ENCODE results near the gene MEGF11.
A peak's percentile ranks its signal among the peaks of the same experiment; 100 is the strongest.

The MEGF11 gene

DNA sequence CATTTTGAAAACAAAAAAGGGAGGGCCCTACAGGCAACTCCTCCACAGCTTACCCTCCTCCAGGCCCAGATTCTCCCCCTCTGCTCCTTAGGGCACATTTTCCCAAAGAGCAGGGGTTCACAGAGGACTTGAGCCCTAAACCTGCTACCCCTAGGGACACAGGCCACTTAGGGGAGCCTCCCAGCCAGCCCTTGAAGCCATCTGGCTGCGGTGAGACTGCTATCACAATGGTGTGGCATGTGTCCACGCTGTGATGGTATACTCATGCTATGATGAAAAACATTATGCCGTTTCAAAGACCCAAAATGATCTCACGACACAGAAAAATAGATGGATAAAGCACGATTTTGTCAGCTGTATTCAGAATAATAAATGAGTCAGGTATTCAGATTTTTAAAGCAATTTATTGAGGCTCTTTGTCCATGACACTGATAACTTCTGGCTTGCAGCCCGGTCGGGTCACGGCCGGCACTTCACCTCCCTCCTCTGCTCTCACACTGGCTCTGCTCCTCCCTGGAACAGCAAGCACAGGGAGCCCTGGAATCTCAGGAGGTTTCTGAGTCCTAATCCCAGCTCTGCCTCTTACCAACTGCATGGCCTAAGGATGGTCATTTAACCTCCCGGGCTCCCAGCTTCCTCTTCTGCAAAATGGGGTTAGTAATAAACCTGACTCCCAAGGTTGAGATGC, 115.3 kb downstream of the MEGF11 start:
- DNase-seq, result no peak

GRCh38 chr15:66136948-66137347, 116.6 kb downstream of the MEGF11 start:
- DNase-seq, result no peak

- no peak for DNase-seq
Observed at GRCh38 chr15:66135664-66136063, 117.9 kb downstream of the MEGF11 start.

DNA sequence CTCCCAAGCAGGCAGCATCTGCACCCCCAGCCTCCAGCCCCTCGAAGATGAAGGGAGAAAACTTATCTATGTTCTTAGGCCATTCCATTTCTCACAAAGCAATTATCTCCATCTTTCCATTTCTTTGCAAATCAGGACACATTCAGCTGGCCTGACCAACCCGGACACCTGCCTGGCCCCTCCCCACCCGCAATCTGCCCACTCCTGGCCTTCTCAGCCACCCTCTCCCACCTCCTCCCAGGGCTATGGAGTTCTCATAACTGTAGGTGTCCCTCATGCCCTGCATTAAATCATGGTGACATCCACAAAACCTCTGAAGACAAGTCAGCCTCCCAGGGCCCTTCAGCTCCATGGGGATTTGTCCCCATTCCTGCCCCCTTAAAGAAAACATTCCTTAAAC, 119.3 kb downstream of the MEGF11 start:
- no peak for DNase-seq

GRCh38 chr15:66133247-66133885, 120.2 kb downstream of the MEGF11 start:
- no peak for DNase-seq

DNA sequence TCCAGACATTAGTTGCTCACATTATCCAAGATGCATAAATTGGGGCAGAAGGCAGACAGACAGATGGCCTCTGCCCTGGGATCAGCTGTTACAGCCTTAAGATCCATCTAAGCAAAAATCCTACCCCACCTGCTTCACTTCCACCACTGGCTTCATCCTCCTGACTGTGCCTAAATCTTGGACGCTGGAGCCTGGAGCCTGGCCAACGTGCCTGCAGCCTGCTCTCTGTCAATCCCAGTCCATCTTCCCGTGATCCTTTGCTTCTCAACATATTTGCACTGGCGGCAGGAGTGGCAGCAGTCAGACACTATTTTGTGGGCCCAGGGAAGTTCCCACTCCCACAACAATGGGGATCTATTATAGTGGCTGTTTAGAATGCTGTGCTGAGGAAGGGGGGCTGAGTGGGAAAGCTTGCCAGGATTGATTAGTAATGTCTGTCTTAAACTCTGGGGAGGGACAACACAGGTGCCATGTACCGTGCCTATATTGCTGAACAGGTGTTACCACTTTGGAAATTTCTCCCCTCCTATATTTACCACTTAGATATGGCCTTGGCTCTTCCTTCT, 121.2 kb downstream of the MEGF11 start:
- no peak for DNase-seq

DNA sequence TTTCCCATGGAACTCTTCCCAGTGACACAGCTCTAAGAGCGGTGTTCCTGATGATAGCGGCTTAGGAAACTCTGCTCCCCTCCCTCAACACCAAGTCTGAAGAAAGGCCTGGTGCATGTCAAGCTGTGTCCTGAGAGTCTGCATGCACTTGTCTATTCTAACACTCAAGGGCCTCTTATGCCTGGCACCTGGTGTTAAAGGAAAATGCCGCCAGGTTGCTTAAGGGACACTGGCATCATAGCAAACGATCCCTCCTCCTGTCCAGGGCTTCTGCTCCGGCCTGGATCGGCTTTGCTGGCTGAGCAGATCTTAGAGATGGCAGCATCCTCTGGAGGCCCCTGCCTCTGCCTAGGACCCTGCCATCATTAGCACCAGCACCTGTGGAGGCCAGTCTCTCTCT, 121.7 kb downstream of the MEGF11 start:
- DNase-seq, result no peak

DNA sequence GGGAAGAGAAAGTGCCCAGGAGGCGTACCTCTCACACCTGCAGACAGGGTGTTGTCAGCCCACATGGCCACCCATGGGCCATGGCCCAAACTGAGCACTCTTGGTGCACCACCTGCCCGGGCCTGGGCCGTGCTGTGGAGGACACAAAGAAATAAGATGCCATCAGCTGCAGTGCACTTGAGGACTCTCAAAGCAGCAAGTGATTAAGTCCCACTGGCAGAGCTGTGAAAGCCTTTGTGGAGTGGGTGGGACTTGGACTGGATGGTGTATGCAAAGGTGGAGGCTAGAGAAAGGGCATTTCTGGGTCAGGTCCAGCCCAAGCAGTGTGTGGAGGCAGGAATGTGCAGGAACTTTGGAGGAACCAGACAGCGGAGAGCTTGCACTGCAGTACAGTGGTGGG, 122.3 kb downstream of the MEGF11 start:
- DNase-seq, result no peak

DNA sequence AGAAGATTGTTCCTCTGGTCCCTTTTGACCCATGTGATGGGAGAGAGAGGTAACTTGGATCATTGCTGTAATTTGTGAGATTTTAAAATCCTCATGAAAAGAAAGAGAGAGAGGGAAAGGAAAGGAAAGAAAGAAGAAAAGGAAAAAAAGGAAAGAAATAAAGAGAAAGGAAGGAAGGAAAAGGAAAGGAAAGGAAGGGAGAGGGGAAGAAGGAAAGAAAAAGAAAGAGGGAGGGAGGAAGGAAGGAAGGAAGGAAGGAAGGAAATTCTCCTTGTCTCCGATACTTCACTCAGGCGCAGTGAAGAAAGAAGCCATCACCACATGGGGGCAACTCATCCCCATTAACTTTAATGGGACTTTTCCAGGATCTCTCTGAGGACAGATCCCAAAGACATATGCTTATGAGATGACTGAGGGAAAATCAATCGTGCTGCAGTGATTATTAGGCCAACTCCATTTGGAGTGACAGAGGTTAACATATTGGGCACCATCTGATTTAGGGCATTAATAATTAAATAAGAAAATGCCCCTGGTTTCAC, 123.0 kb downstream of the MEGF11 start:
- no peak for DNase-seq

- DNase-seq, result no peak
Observed at GRCh38 chr15:66129586-66129985, 124.0 kb downstream of the MEGF11 start.

DNA sequence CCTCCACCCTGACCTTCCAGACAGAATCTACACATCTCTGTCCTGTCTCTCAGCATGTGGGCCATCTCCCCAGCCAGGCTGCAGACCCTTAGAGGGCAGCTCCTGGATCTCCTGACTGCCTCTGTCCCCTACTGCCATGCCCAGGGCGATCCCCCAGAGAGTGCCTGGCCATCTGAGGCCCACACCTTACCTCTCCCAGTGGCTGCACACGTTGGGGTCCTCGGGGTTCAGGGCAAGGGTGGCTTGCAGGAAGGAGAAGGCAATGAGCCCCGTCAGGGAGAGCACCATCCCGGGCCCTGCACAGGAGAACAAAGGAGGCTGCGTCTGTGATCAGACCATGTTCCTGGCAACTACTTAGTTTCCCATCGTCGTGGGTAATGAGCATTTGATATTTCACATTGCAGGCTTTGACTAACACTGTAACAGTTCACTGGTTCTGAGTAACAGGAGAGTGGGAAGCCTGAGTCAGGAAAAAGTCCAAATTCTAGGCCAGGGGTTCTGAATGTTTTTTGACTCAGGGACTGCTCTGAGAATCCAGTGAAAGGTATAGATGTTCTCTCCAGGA, 125.4 kb downstream of the MEGF11 start:
- DNase-seq, result no peak

- DNase-seq, result no peak
Observed at GRCh38 chr15:66126456-66126855, 127.1 kb downstream of the MEGF11 start.

- DNase-seq, result no peak
Observed at GRCh38 chr15:66126031-66126441, 127.5 kb downstream of the MEGF11 start.

- no peak for DNase-seq
Observed at GRCh38 chr15:66124651-66125050, 128.9 kb downstream of the MEGF11 start.

DNA sequence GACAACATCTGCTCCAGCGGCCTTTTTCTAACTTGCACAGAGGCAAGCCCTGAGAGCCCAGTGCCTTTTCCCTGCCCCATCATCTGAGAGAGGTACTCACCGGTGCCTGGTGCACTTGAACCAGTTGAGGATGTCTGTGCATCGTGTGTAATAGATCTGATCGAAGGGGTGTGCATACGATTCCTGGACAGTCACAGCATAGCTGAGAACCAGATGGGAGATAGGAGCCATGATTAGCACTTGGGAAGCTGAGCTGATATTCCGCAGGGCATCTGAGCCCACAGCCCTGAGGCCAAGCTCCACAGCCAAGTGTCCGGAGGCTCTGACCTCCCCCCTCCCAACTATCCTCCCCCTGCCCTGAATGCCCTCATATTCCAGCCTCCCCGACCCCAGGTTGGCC, 129.8 kb downstream of the MEGF11 start:
- no peak for DNase-seq

DNA sequence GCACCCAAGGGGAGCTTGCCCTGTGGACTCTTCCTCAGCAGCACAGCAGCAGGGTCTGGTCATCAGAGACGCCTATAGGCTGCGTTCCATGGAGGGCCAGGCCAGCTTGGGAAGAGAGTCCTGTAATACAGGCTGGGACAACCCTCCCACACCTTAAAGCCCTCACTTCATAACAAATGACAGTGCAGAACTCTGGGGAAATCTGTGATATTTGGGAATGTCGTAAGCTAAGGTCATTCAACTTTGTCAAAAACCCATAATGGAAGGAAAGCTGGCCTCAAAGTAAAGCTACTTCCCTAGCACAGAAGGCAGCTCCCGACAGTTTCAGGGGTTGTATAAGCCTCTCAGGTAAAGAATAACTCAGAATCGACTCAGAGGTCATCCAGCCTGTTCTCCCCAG, 133.1 kb downstream of the MEGF11 start:
- no peak for DNase-seq

GRCh38 chr15:66117841-66118240, 135.7 kb downstream of the MEGF11 start:
- DNase-seq, result no peak

DNA sequence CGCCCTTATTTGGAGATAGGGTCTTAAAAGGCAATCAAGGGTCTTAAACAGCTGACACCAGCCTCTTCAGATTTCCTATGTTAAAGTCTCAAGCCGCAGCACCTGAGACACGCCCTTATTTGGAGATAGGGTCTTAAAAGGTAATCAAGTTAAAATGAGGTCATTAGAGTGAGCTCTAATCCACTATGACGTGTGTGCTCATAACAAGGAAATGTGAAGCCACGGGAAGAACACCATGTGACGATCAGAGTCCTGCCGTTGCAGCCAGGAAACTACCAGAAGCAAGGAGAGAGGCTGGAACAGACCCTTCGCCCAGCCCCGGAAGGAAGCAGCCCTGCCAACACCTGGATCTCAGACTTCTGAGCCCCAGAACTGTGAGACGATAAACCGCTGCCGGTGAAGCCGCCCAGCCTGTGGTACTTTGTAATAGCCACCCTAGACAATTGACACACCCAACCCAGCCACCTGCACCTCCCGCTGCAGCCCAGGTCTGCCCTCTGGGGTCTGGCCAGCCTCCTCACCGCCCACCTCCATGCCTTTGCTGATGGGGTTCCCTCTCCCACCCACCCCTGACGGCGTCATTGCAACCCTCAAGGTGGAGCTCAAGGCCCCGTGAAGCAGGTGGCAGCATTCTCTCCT, 137.9 kb downstream of the MEGF11 start:
- DNase-seq, result peak; percentile 14

DNA sequence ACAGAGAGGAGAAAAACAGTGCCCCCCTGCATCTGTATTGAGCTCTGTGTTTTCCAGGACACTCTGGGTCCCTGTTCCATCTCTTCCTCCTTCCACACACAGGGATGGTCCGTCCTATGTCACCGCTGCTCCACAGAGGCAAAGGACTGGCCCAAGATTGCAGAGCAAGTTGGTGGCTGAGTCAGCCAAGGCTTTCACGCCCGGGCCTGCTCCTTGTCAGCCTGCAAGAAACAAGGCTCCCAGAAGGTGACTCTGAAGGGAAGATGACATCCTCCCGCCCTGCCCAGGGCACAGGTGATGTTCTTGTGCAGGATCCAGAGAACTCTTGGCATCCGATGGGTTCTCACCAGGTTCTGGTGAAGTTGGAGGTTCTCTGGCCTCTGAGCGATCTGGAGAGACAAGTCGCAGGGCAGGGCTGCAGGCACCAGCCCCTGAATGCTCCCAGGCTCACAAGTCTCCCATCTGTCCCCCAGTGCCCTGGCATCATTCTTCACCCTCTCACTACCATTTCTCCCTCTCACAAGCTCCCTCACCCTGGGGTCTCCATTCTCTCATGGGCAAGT, 138.6 kb downstream of the MEGF11 start:
- no peak for DNase-seq

- no peak for DNase-seq
Observed at GRCh38 chr15:66112388-66112787, 141.2 kb downstream of the MEGF11 start.

- DNase-seq, result no peak
Observed at GRCh38 chr15:66111363-66111762, 142.2 kb downstream of the MEGF11 start.

- no peak for DNase-seq
Observed at GRCh38 chr15:66110864-66111263, 142.7 kb downstream of the MEGF11 start.

DNA sequence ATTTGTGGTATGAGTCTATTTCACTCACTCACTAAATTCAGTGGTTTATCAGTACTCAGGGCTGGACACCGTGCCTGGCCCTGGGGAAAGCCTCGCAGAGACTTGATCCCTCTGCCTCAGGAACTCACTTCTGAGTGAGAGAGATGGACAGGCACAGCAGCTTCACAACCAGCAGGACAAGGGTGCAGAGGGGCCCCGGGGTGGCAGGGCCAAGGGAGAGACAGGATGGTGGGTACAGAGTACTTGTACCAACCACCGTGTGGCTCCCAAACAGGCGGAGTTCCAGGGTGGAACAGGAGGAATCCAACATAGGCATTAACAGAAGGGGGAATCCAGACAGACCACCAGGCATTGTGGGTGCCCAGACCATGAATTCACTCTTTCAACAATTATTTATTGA, 143.7 kb downstream of the MEGF11 start:
- no peak for DNase-seq
